SKM-1 treated with dmso at 0.1 percent for 144 hours (cell line): ENCODE data around the gene CCDC150.

ENCODE experiments used
- DNase-seq: peaks from one replicate; lab custom pipeline; 2025; ENCODE audit not compliant: unreplicated experiment; lab: John Stamatoyannopoulos, UW

The CCDC150 gene

GRCh38 chr2:196767101-196767500 lies 127.6 kb downstream of the CCDC150 start:
- DNase-seq, result no peak
